ENCODE measurements around the gene PDLIM4.

DNA sequence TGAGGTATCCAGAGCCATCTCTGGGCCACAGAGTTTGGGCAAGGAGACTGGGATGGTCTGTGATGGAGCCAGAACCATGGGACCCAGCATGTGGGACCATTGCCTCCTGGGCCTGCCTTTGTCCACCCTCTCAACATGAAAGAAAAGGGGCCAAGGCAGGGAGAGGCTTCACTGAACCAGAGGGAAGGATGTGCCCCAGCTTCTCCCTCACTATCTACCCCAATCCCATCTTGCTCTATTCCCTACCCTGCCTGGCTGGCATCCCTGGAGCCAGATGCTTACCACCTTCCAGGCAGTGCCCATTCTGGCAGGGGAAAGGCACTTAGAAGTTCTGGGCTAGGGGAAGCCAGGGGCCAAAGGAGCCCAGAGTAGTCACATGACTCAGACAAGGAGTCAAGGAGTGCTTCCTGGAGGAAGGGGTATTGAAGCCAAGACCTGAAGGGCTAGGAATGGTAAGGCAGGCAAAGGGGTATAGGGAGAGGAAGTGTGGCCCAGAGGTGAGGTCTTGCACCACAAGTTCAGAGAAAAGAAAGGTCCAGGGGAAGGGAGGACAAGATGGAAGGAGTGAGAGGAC is 9.8 kb downstream of the PDLIM4 start:
- TF ChIP-seq GATA2 (IDR thresholded peaks at IDR 0.05; ENCODE audit: low read depth, low read length) (no peak), GATA3 (IDR thresholded peaks at IDR 0.05; ENCODE audit: low read depth, low read length) (no peak)
